ENCODE data around the gene CYP1B1. TPM values are rescaled to one million over a fixed set of nuclear protein-coding genes. Genes with fewer than 3 reads are reported as not detected.
"Not testable (repeated sequence)": the region's sequence is repeated elsewhere in the genome, so short reads cannot be mapped to it uniquely, and the experiment has no call there.

Gene CYP1B1
- total RNA-seq, 1 experiment from 2014 or later, result 2.6 TPM

DNA sequence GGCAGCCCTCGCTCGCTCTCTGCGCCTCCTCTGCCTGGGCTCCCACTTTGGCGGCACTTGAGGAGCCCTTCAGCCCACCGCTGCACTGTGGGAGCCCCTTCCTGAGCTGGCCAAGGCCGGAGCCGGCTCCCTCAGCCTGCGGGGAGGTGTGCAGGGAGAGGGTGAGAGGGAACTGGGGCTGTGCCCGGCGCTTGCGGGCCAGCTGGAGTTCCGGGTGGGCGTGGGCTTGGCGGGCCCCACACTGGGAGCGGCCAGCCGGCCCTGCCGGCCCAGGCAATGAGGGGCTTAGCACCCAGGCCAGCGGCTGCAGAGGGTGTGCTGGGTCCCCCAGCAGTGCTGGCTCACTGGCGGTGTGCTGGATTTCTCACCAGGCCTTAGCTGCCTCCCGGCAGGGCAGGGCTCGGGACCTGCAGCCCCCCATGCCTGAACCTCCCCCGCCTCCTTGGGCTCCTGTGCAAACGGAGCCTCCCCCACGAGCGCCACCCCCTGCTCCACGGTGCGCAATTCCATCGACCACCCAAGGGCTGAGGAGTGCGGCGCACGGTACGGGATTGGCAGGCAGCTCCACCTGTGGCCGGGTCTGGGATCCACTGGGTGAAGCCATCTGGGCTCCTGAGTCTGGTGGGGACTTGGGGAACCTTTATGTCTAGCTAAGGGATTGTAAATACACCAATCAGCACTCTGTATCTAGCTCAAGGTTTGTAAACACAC is 55.4 kb downstream of the CYP1B1 start:
- RAD21 ChIA-PET (ENCODE audit: low non-redundant PET in 1 of 2, low total read pairs in 2 of 2, uncharacterized antibody in 2 of 2, unreplicated experiment in 2 of 2); H2AFZ ChIP-seq (ENCODE audit: low read depth, low read length, poor library complexity, severe bottlenecking): not testable (repeated sequence)

GRCh38 chr2:38017836-38018235 is 58.1 kb downstream of the CYP1B1 start:
- no peaks in the 10 kb centered on the region for H3K9me3 ChIP-seq (ENCODE audit: control insufficient read depth in 1 of 2, insufficient read depth in 1 of 2, low read depth in 1 of 2, low read length in 2 of 2)
- BruUV-seq (replicated peaks), result no TSS peak
- RAD21 ChIA-PET (ENCODE audit: low non-redundant PET in 1 of 2, low total read pairs in 2 of 2, uncharacterized antibody in 2 of 2, unreplicated experiment in 2 of 2), result no interaction called here
- no peak overlapping the region for H3K9ac ChIP-seq (ENCODE audit: low read length)
- no peaks in the 10 kb centered on the region for H3K4me1 ChIP-seq (ENCODE audit: control insufficient read depth in 1 of 2, insufficient read depth in 2 of 2, low read length in 2 of 2)
- H3K27me3 ChIP-seq (ENCODE audit: insufficient read depth, low read length), result no peaks in the 10 kb centered on the region
- DNase-seq (ENCODE audit: low read depth, low spot score), result no peak
- H3K79me2 ChIP-seq (ENCODE audit: insufficient read depth, low read length), result no peaks in the 10 kb centered on the region
- no peak overlapping the region for H3K4me3 ChIP-seq (replicated peaks in 1 of 2; ENCODE audit: low read depth in 1 of 2, low read length in 2 of 2)
- no peaks in the 10 kb centered on the region for H3K36me3 ChIP-seq (ENCODE audit: control insufficient read depth in 1 of 2, insufficient read depth in 2 of 2, low read length in 2 of 2)
- TF ChIP-seq EGR1 (IDR thresholded peaks at IDR 0.05; ENCODE audit: low read depth) (no peak), SP1 (IDR thresholded peaks at IDR 0.05; ENCODE audit: low read depth) (no peak), FOSL1 (IDR thresholded peaks at IDR 0.05; ENCODE audit: low read depth) (no peak), POLR2A (IDR thresholded peaks at IDR 0.05; ENCODE audit: borderline replicate concordance, extremely low read depth, insufficient read depth, insufficient read length) (no peak), CBX3 (IDR thresholded peaks at IDR 0.05; ENCODE audit: low read depth) (no peak), CEBPB (IDR thresholded peaks at IDR 0.05; ENCODE audit: low read depth) (no peak), SRF (IDR thresholded peaks at IDR 0.05; ENCODE audit: low read depth) (no peak), YY1 (IDR thresholded peaks at IDR 0.05; ENCODE audit: extremely low read depth, insufficient replicate concordance, low read depth, low read length) (no peak), TCF7L2 (IDR thresholded peaks at IDR 0.05; ENCODE audit: borderline replicate concordance, extremely low read depth, insufficient read depth, insufficient read length) (no peak)
- TF ChIP-seq, protein P1, sequence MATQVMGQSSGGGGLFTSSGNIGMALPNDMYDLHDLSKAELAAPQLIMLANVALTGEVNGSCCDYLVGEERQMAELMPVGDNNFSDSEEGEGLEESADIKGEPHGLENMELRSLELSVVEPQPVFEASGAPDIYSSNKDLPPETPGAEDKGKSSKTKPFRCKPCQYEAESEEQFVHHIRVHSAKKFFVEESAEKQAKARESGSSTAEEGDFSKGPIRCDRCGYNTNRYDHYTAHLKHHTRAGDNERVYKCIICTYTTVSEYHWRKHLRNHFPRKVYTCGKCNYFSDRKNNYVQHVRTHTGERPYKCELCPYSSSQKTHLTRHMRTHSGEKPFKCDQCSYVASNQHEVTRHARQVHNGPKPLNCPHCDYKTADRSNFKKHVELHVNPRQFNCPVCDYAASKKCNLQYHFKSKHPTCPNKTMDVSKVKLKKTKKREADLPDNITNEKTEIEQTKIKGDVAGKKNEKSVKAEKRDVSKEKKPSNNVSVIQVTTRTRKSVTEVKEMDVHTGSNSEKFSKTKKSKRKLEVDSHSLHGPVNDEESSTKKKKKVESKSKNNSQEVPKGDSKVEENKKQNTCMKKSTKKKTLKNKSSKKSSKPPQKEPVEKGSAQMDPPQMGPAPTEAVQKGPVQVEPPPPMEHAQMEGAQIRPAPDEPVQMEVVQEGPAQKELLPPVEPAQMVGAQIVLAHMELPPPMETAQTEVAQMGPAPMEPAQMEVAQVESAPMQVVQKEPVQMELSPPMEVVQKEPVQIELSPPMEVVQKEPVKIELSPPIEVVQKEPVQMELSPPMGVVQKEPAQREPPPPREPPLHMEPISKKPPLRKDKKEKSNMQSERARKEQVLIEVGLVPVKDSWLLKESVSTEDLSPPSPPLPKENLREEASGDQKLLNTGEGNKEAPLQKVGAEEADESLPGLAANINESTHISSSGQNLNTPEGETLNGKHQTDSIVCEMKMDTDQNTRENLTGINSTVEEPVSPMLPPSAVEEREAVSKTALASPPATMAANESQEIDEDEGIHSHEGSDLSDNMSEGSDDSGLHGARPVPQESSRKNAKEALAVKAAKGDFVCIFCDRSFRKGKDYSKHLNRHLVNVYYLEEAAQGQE (IDR thresholded peaks at IDR 0.05; ENCODE audit: low read depth), result no peak
- H3K27ac ChIP-seq (ENCODE audit: low read depth, low read length), result no peak overlapping the region
- no peak overlapping the region for H3K4me2 ChIP-seq (ENCODE audit: low read length)
- no peak for ATAC-seq
- POLR2A ChIA-PET, result no interaction called here
- H3K9me2 ChIP-seq (ENCODE audit: insufficient read depth), result no peaks in the 10 kb centered on the region
- CTCF ChIA-PET, result interaction anchor here (1.6 kb wide), 1 partner anchor 58 kb away, joined by 4 read pairs; the partner anchor contains the start of gene CYP1B1
- H2AFZ ChIP-seq (ENCODE audit: low read depth, low read length, poor library complexity, severe bottlenecking), result no peak overlapping the region
- no peaks in the 10 kb centered on the region for H4K20me1 ChIP-seq (ENCODE audit: insufficient read depth)
- intact Hi-C loops (cut with micrococcal nuclease), result no loop called here

More for the DNA sequence above, 55.4 kb downstream of the CYP1B1 start:
- H3K4me1 ChIP-seq (ENCODE audit: control insufficient read depth in 1 of 2, insufficient read depth in 2 of 2, low read length in 2 of 2); H3K27ac ChIP-seq (ENCODE audit: low read depth, low read length); BruUV-seq (replicated peaks); intact Hi-C loops (cut with micrococcal nuclease); H3K79me2 ChIP-seq (ENCODE audit: insufficient read depth, low read length); H3K4me3 ChIP-seq (replicated peaks in 1 of 2; ENCODE audit: low read depth in 1 of 2, low read length in 2 of 2); H3K9me3 ChIP-seq (ENCODE audit: control insufficient read depth in 1 of 2, insufficient read depth in 1 of 2, low read depth in 1 of 2, low read length in 2 of 2); H3K9me2 ChIP-seq (ENCODE audit: insufficient read depth); CTCF ChIA-PET; POLR2A ChIA-PET; H3K36me3 ChIP-seq (ENCODE audit: control insufficient read depth in 1 of 2, insufficient read depth in 2 of 2, low read length in 2 of 2); ATAC-seq; H3K9ac ChIP-seq (ENCODE audit: low read length); H4K20me1 ChIP-seq (ENCODE audit: insufficient read depth); H3K4me2 ChIP-seq (ENCODE audit: low read length); H3K27me3 ChIP-seq (ENCODE audit: insufficient read depth, low read length); DNase-seq (ENCODE audit: low read depth, low spot score): not testable (repeated sequence)
